ENCODE results near the gene ATP7B.
A peak's percentile ranks its signal among the peaks of the same experiment; 100 is the strongest.
"Not testable (repeated sequence)": the region's sequence is repeated elsewhere in the genome, so short reads cannot be mapped to it uniquely, and the experiment has no call there.

ATP7B gene

DNA sequence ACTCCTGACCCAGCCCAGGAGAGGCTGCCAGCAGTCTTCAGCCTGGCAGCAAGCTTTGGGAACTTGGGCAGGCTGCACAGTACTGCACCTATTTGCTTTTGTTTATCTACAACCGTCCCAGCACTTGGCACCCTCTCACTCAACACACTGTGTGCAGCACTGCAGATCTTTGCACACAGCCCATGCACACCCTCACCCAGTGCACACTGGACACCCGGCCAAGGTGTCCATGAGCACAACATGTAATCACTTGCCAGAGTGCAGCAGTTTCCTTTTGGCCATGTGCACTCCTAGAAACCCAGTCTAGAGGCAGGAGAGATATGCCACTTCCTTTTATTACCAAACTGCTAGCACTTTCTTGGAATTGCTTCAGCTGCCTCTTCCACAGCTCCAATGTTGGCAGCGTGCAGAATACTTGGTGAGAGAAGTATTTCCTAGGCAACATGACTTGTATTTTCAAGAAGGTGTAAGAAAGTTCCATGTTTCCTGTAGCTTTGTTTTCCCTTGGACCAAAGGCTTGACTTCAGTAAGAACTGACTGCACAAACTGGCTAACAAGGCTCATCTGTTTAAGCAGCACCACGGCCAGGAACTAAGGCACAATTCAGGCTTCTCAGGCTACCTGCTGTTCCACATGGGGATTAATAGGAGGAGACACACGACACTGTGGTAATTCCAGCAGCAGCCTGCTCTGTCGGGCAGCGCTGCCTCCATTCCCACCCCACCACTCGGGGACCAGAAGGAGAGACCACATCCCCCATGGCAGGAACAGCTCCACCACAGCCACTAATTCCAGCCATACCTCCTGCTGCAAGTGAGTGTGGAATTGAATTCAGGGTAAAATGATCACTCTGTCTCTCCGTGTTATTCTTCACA is 15.3 kb downstream of the ATP7B start:
- CTCF ChIA-PET = no interaction called here
- no peak for TF ChIP-seq FOXA1 (IDR thresholded peaks at IDR 0.05)
- no peak for TF ChIP-seq ZNF384 (IDR thresholded peaks at IDR 0.05)
- 0 out of 2 replicates have a peak, but pooled peaks have one; percentile 14 for TF ChIP-seq L3MBTL2 (conservative IDR thresholded peaks at IDR 0.05)
- TF ChIP-seq CTBP1 (IDR thresholded peaks at IDR 0.05; ENCODE audit: borderline replicate concordance) = 0 out of 2 replicates have a peak, but pooled peaks have one; percentile 24
- peak; percentile 53 for DNase-seq (ENCODE audit: extremely low spot score)
- POLR2A ChIA-PET = no interaction called here

DNA sequence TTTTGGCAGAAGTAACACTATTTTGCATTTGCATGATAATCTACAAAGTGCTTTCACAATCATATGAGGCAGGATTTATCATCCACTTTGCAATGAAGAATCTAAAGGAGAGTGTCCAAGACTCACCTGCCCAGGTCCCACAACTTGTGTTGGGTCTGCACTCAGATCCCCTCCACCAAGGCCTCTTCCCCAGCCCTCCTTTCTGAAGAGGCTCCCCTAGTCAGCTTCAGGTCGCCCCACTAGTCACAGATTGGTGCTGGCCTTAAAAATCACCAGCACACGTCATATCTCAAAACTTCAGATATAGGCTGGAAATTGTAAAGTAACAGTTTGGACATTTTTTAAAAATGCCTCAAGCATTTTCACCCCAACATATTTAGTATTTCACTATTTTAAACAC is 17.5 kb downstream of the ATP7B start:
- no peak for TF ChIP-seq SUZ12 (IDR thresholded peaks at IDR 0.05)
- TF ChIP-seq FOXK2 (IDR thresholded peaks at IDR 0.05) = no peak
- no peak for TF ChIP-seq NFRKB (IDR thresholded peaks at IDR 0.05)
- TF ChIP-seq ELF4 (IDR thresholded peaks at IDR 0.05) = no peak
- TF ChIP-seq FOXA1 (IDR thresholded peaks at IDR 0.05) = no peak
- TF ChIP-seq, protein P1, sequence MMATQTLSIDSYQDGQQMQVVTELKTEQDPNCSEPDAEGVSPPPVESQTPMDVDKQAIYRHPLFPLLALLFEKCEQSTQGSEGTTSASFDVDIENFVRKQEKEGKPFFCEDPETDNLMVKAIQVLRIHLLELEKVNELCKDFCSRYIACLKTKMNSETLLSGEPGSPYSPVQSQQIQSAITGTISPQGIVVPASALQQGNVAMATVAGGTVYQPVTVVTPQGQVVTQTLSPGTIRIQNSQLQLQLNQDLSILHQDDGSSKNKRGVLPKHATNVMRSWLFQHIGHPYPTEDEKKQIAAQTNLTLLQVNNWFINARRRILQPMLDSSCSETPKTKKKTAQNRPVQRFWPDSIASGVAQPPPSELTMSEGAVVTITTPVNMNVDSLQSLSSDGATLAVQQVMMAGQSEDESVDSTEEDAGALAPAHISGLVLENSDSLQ (IDR thresholded peaks at IDR 0.05) = no peak
- TF ChIP-seq CTBP1 (IDR thresholded peaks at IDR 0.05; ENCODE audit: borderline replicate concordance) = no peak
- no peak for TF ChIP-seq LEF1 (IDR thresholded peaks at IDR 0.05; ENCODE audit: borderline replicate concordance)
- no peak for TF ChIP-seq SP1 (IDR thresholded peaks at IDR 0.05)
- TF ChIP-seq ZNF384 (IDR thresholded peaks at IDR 0.05) = no peak
- no peak for TF ChIP-seq ARNT (IDR thresholded peaks at IDR 0.05)
- no peak for TF ChIP-seq L3MBTL2 (conservative IDR thresholded peaks at IDR 0.05)
- no peak for TF ChIP-seq FOXM1 (IDR thresholded peaks at IDR 0.05; ENCODE audit: borderline replicate concordance)
- TF ChIP-seq BHLHE40 (IDR thresholded peaks at IDR 0.05; ENCODE audit: borderline replicate concordance) = no peak
- no peak for TF ChIP-seq HDGF (IDR thresholded peaks at IDR 0.05; ENCODE audit: borderline replicate concordance)
- TF ChIP-seq TARDBP (IDR thresholded peaks at IDR 0.05) = no peak
- ChIA-PET CTCF (no interaction called here), POLR2A (no interaction called here)

DNA sequence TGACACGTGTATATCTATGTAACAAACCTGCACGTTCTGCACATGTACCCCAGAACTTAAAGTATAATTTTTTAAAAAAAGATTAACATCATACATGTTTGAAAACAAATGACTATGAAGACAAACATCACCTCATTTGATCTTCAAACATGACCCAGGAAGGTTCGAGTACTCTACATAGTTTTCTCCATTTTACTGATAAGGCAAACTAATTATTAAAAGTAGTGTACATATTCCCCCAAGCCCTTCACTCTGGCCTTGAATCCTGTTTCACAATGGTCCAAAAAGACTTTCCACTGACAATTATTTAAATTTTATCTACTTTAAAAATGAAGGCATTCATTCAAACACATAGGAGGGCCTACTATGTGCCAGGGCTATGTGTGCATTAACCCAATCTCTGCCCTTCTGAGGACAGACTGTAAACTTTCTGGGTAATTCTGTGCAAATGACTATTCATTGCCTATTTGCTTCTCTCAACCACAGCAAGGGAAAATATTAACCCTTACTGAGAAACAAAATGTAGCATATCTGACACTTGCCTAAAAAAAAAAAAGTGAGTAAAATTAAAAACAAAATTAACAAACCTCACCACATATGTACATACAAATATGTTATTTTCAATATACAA is 22.1 kb downstream of the ATP7B start:
- ChIA-PET CTCF (no interaction called here), POLR2A (no interaction called here)
- TF ChIP-seq ZNF384 (IDR thresholded peaks at IDR 0.05) (no peak), L3MBTL2 (conservative IDR thresholded peaks at IDR 0.05) (no peak), LEF1 (IDR thresholded peaks at IDR 0.05; ENCODE audit: borderline replicate concordance) (no peak), FOXA1 (IDR thresholded peaks at IDR 0.05) (no peak), FOXK2 (IDR thresholded peaks at IDR 0.05) (no peak), BHLHE40 (IDR thresholded peaks at IDR 0.05; ENCODE audit: borderline replicate concordance) (no peak), FOXM1 (IDR thresholded peaks at IDR 0.05; ENCODE audit: borderline replicate concordance) (no peak), ARNT (IDR thresholded peaks at IDR 0.05) (no peak), CTBP1 (IDR thresholded peaks at IDR 0.05; ENCODE audit: borderline replicate concordance) (no peak), SUZ12 (IDR thresholded peaks at IDR 0.05) (no peak), TARDBP (IDR thresholded peaks at IDR 0.05) (no peak), NFRKB (IDR thresholded peaks at IDR 0.05) (no peak), HDGF (IDR thresholded peaks at IDR 0.05; ENCODE audit: borderline replicate concordance) (no peak), SP1 (IDR thresholded peaks at IDR 0.05) (no peak), ELF4 (IDR thresholded peaks at IDR 0.05) (no peak)
- TF ChIP-seq, protein P1 (IDR thresholded peaks at IDR 0.05) = no peak

More for the DNA sequence above, 17.5 kb downstream of the ATP7B start:
- DNase-seq (ENCODE audit: extremely low spot score) = no peak

DNA sequence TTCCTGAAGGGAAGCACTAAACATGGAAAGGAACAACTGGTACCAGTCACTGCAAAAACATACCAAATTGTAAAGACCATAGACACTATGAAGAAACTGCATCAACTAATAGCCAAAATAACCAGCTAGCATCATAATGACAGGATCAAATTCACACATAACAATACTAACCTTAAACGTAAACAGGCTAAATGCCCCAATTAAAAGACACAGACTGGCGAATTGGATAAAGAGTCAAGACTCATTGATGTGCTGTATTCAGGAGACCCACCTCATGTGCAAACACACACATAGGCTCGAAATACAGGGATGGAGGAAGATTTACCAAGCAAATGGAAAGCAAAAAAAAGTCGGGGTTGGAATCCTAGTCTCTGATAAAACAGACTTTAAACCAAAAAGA is 26.3 kb downstream of the ATP7B start:
- DNase-seq (ENCODE audit: extremely low spot score); POLR2A ChIA-PET: not testable (repeated sequence)
- CTCF ChIA-PET = interaction anchor here (0.7 to 1.2 kb wide), 2 partner anchors 14 to 367 kb away, joined by 3 read pairs; no protein-coding TSS in a partner anchor

More for the DNA sequence above, 22.1 kb downstream of the ATP7B start:
- no peak for DNase-seq (ENCODE audit: extremely low spot score)

DNA sequence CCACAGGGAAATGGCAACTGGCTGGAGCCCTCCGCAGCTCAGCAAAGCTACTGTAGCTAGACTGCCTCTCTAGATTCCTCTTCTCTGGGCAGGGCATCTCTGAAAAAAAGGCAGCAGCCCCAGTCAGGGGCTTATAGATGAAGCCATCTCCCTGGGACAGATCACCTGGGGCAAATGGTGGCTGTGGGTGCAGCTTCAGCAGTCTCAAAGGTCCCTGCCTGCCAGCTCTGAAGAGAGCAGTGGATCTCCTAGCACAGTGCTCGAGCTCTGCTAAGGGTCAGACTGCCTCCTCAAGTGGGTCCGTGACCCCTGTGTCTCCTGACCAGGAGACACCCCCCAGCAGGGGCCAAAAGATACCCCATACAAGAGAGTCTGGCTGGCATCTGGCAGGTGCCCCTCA is 28.0 kb downstream of the ATP7B start:
- POLR2A ChIA-PET; CTCF ChIA-PET; DNase-seq (ENCODE audit: extremely low spot score): not testable (repeated sequence)

DNA sequence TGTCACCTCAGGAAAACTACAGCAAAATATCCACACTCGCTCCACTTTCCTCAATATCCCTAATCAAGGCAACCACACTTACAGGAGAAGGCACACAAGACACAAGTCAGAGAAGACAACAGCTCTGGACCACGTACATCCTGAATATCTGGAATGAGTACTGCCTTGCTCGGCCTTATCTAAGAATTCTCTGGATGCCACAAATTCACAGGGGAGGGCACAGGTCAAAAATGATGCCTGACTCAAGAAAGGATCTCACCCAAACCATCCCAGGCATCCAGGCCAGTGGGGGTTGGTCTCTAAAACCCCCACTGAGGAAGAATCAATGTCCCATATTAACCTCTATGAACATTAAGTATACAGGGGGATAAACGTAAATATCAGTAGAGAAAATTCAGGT is 29.9 kb downstream of the ATP7B start:
- TF ChIP-seq BHLHE40 (IDR thresholded peaks at IDR 0.05; ENCODE audit: borderline replicate concordance) (no peak), FOXM1 (IDR thresholded peaks at IDR 0.05; ENCODE audit: borderline replicate concordance) (no peak), FOXK2 (IDR thresholded peaks at IDR 0.05) (no peak), FOXA1 (IDR thresholded peaks at IDR 0.05) (no peak), NFRKB (IDR thresholded peaks at IDR 0.05) (no peak), LEF1 (IDR thresholded peaks at IDR 0.05; ENCODE audit: borderline replicate concordance) (no peak), SUZ12 (IDR thresholded peaks at IDR 0.05) (no peak)
- TF ChIP-seq, protein P1 (IDR thresholded peaks at IDR 0.05) = no peak
- DNase-seq (ENCODE audit: extremely low spot score) = no peak
- CTCF ChIA-PET = no interaction called here
- POLR2A ChIA-PET = no interaction called here

Measured in HEK293T (cell line).